OCI-M1 (cell line): ENCODE data around the gene C1R.

Experiments
- DNase-seq: peaks from one replicate; lab custom pipeline; 2025; lab: John Stamatoyannopoulos, UW

Gene C1R

DNA sequence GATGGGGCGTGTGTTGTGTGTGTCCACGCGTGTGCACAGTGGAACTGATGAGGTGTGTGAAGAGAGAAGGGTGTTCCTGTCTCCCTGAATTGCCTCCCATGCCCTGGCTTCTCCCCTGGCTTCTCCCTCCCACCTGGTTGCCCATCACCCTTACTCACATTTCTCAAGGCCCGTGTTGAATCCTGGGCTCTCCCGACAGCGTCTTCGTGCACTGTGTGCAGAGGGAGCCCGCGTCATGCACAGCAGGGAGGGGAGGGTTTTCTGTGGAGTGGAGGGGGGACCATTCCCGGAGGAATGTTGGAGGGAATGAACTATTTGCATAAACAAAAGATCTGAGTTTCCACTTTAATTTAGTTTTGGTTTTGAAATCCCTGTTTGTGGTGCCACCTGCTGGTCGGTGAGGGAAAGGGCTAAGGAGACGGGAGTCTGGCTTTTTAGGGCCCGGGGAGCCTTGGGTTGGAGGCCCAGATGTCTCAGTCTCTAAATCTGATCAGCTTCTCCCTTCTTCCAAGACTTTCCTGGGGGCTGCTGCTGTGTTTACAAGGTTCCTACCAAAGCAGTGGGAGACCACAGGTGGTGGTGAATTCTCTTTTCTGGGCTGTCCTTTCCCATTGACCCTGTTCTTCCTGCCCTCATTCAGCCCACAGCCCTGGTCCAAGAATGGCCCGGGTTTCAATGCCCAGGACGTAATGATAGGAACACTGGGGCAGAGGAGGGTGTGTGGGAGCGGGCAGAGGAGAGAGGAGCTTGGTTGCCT is at the start of gene C1R:
C1R (minus strand) TSS at position 217 of the 757 bp plus-strand sequence; CDS start at position 160, 57 bp downstream.
- DNase-seq = peak; percentile 75

DNA sequence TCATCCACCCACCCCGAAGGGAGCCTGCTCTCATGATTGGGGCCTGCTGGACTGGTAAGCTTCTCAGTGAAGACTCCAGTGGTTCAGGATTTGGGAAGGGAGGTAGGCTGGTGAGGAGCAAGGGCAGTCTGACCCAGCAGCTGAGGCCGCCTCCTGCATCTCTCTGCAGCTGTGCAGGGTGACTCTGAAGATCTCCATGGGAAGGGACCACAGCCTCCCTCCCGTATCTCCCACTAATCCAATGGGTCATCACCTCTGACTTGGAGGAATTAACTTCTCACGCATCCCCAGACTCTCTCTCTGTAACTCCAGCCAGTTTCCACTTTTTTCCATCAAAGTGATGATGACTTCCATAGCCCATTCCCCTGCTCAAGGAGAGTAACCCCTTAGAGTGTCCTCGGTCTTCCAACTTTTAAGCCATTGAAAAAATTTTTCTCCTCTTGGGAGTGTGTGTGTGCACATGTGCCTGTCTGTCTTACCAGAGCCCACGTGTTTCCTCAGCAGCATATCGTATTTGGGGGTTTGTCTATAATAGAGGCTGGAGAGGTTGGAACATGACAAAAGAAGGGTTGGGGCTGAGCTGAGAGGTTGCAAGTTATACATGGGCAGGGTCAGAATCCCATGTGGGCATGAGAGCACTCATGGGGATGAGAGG is 49.2 kb upstream of the C1R start:
- no peak for DNase-seq

DNA sequence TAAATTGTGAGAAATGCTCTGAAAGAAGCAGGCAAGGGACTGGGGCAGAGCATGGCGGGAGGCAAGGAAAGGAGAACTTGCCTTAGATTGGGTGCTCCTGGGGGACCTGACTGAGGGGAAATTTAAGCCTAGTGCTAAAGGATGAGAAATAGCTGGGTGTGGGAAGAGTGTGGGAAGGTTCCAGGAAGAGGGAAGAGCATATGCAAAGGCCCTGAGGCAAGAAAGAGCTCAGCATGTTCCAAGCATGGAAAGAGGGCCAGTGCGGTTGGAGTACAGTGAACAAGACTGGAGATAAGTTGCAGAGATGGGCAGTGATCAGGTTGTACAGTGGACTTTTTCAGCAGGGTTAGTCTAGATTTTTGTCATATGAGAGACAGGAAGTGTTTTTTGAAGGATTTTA is 47.0 kb upstream of the C1R start:
- no peak for DNase-seq

DNA sequence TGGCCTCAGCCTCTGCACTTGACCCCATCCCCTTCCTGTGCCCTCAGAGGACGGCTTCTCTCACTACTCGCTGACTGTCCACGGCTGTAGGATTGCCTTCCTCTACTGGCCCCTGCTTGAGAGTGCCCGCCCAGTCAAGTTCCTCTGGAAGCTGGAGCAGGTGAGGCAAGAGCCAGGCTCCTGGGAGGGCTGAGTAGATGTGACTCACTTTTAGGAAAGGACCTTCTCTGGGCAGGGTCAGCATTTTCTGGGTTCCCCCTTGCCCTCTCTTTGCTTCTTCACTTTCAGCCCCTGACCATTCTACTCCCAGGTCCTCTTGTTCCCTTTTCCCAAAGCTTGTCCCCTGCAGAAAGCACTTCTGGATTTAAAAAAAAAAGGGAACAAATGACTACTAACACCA is 45.7 kb upstream of the C1R start:
- no peak for DNase-seq

DNA sequence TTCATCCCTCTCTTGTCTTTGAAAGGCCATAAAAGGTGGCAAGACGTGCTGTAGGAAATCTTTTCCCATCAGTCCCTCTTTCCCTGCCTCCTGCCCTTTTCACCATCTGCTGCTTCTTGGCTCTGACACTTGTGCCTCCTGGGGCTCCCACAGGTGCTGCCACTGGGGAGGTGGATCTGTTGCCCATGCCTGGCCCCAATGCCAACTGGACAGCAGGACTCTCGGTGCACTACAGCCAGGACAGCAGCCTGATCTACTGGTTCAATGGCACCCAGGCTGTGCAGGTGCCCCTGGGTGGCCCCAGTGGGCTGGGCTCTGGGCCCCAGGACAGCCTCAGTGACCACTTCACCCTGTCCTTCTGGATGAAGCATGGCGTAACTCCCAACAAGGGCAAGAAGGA is 44.4 kb upstream of the C1R start:
- no peak for DNase-seq

DNA sequence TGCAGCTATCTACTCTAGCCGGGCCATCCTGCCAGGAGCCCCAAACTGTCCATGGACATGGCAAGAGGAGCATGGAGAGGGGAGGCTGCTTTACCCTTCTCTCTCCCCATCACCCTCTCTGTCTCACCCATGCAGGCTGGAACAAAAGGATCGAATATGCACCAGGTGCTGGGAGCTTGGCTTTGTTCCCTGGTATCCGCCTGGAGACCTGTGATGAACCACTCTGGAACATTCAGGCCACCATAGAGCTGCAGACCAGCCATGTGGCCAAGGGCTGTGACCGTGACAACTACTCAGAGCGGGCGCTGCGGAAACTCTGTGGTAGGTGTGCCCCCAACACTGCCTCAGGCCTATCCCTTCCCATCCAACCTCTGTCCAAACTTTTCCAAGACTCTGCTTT is 43.8 kb upstream of the C1R start:
- DNase-seq = no peak

DNA sequence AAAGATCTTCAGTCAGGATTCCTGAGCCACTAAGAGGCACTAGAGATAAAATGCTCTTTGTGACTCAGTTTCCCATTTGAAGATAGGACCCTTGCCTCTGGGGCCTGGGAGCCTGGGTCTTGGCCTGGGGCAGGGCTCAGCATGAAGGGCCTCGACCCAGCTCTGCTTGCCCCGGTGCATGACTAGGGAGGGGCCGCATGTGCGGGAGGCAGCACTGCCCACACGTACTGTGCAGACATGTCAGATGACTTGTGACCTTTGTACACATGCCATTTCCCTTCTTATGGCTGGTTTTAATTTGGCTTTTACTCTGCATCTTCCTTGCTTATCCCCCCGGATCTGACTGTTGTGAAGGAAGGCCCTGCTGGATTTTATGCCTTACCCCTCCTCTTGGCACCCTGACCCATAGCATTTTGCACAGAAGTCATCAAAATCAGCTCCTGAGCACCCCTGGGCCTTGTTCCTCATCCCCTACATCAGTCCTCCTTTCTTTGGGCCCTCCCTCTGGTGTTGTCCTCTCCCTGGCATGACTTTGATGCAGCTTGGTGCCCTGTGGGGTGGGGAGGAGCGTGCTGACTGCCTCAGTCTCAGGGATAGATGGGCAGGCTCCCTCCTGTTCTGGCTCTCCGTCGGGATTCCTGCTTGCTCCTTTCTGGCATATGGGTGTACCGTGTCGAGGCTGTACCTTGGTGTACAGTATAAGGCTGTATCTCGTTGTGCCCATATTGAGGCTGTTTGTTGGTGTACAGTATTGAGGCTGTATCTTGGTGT is 42.3 kb upstream of the C1R start:
- DNase-seq = no peak

DNA sequence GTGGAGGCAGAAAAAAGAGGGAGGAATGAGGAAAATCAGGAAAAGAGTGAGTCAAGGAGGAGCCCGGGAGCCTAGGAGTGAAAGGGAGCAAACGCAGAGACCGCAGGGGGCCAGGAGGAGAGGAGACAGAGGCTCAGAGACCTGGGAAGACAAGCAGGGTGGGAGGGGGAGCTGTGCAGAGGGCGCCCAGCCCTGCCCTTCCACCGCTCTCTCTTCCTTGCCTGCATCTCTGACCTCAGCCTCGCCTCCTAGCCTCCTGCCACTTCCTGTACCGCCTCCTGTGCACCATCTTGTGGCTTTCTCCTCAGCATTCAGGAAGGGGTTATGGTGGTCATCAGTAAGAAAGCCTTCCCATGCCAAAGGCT is 39.2 kb upstream of the C1R start:
- peak; percentile 17 for DNase-seq

DNA sequence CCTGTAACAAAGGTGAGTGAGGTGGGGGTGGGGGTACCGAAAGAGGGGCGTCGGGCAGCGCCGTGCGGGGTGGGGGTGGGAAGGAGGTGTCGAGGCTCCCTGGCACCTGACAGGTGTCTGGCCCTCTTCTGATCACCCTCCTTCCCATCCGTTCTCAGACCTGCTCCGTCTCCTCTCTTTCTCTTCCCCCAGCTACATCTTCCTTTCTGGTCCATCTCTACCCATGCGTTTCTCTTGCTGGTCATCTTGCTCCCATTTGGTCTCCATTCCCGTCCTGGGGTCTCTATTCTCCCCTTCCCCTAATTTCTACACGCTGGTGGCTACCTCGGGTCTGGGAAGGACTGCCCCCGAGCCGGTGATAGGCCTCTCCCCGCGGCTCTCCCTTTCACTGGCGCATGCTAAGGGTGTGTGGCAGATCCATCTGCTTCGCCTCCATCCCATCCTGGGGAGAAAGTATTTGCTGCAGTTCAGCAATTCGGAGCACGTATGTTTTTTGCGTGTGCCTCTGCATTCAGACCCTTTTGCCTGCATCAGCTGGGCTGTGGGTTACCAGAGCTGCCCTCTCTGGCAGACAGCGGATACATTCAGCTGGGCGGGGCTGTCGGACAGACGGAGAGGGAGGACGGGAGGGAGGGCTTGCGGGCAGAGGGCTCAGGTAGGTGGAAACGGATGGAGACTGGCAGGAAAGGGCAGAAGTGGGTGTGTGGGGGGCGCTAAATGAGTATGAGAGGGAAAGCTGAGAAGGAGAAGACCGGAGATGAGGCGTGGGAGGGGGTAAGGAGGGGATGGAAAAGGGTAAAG is 38.7 kb upstream of the C1R start:
- peak; percentile 61 for DNase-seq

DNA sequence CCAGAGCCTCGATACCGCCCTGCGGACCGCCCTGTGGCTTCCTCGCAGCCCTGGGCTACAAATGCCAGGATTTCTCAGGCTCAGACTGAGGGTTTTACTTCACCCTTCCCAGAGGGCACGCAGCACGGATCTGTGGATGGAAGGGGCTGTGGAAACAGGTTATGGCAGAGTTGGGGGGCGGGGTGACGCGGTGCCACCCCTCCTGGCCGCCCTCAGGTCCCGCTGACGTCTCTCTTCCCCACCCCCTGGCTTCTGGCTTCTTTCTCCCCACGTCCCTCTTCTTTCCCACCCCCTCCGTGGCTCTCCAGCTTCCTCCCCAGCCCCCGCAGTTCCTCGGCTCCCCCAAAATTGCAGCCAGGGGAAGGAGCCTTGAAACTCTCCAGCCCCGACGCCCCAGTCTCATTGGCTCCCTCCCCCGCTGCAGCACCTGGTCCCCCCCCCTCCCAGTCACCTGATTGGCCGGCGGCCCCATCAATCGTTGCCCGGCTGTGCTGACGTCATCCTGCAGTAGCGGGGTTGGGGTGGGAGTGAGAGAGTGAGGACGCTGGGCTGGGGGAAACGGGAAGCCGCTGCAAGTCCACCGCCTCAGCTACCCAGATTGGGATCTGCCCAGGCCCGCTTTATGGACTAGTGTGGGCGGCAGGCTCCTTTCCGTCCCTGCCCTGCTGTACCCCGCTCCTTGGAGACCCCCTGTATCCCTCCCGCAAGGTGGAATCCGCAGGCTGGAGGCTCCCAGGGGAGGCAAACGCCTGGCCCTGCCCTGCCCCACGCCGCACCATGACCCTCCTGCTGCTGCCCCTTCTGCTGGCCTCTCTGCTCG is 37.8 kb upstream of the C1R start, which contains the start of gene CLSTN3:
CLSTN3 (plus strand) TSS at position 500 of the 820 bp plus-strand sequence; CDS start at position 778, 278 bp downstream.
- DNase-seq = peak; percentile 86

DNA sequence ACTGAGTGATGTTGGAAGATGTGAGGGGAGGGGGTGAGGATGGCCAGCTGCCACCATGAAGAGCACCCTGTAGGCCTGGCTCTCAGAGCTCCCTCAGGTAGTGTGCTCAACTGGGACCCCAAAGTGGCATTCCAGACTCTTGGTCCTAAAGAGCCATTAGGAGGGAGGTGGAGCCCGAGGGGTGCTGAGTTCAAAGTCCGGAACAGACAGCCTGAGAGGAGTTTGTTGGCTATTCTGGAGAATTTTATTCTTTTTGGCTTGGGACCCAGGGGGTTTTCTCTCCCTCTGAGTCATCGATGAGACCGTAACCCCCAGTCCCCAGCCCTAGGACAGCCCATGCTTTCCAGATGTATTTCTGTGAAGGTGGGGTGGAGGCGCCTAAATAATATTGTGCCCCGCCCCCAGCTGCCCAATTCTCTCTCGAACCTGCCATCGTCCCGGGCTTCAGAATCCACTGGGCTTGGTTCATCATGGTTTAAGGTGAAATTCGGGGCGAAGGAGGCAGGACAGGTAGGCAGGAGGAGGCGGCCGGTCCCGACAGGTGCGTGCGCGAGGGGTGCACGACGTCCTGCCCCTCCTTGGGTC is 37.1 kb upstream of the C1R start:
- DNase-seq = no peak

DNA sequence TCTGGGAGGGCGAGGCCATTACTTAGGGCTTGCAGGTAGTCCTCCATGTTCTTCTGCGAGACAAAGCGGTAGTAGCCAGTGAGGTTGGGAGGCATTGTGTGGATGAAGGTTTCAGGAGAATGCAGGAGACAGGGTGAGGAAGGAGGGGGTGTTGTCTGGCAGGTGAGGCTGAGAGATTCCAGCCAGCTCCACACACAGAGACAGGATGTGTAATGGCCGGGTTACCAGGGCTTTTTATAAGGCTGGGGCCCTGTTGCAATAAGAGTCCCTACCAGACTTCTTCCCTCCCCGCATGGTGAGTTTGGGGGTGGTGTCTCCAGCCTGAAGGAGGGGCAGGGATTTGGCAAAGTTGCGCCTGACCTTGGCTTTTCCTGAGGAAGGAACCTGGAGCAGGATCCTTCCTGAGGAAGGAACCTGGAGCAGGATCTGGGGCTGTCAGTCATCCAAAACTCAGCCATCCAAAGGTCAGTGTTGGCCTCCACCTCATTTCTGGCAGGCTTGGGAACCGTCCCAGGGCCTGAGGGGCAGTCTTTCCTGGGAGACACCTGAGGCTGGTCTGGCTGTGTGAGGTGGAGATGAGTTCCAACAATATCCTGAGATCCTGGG is 36.5 kb upstream of the C1R start, which contains the start of gene RBP5:
RBP5 (minus strand) TSS at position 209 of the 606 bp plus-strand sequence; CDS start at position 95, 114 bp downstream.
- DNase-seq = no peak

DNA sequence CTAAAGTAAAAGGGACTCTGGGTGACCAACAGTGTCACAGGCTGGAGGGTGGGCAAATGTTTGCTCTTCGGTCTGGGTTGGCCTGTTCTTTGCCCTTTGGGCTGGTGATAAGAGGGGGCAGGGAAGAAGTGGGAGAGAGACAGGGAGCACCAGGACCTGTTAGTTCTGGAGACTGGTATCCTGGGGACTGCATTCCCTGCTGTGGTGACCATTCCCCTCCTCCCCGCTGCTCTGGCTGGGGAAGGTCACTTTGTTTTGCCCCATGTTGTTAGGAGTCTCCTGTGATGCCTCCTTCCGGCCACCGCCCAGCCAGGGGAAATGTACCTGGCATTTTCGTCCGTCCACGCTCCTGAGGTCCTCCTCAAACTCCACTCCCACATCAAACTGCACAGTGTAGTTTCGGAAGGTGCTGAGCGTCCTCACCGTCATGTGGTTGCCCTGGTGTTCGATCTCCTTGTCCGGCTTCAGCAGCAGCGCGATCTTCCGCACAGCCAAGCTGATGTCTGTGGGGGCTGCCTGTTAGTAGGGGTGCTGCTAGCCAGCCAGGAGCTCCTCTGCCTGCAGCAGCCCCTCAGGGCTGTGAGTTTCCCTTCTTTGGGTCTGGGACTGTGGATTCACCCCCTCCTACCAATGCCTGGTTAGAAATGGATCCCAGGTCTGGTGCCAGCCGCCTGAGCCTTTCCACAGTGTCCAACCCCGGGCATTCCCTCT is 35.8 kb upstream of the C1R start:
- DNase-seq = no peak

DNA sequence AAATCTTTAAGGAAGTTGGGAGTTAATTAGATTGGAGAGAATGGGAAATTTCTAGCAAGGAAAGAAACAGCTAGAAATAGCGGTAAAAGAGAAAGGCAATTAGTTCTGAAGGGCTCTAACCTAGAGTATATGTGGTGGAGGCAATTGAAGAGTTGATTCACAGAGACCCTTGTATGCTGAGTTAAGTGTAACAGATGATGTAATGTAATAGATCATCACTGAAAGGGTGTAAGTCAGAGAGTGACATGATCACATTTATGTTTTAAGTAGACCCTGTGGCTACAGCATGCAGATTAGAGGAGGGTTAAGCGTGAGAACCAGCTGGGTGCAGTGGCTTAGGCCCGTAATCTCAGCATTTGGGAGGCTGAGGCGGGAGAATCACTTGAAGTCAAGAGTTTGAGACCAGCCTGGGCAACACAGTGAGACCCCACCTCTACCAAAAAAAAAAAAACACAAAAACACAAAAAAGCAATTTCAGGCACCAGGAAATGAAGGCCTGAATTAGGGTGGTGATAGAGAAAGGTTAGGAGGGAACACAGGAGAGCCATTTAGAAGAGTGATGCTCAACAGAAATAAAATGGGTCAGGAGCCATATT is 33.5 kb upstream of the C1R start:
- no peak for DNase-seq

DNA sequence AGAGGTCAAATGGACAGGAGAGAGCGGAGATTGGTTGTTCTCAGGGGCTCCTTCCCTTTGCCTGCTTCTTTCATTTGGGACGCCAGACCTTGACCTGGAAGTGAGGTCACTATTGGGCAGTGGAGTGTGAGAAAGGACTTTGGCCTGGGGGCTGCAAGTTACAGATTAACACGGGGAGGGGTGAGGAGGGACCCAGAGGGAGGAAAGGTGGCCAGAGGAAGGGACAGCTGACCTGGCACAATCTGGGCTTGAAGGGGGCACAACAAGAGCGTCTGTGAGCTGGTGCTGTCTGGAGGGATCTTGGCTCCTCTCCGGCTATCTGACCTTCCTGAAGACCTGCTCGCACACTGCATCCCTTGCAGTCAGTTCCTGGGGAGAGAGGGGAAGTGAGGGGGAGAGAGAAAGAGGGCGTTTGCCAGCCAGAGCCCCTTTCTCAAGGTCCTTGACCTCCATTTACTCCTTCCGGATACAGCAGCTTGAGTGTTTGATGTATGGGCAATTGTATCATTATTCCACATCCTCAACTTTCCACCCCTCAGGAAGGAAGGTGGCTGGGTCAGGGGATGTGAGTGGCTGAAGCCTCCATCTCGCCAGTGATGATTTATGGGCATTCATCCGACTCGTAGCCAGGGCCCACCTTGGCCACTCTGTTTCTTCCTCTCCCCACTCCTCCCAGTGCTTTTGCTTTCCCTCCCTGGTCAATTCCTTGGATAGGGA is 31.7 kb upstream of the C1R start:
- DNase-seq = no peak

DNA sequence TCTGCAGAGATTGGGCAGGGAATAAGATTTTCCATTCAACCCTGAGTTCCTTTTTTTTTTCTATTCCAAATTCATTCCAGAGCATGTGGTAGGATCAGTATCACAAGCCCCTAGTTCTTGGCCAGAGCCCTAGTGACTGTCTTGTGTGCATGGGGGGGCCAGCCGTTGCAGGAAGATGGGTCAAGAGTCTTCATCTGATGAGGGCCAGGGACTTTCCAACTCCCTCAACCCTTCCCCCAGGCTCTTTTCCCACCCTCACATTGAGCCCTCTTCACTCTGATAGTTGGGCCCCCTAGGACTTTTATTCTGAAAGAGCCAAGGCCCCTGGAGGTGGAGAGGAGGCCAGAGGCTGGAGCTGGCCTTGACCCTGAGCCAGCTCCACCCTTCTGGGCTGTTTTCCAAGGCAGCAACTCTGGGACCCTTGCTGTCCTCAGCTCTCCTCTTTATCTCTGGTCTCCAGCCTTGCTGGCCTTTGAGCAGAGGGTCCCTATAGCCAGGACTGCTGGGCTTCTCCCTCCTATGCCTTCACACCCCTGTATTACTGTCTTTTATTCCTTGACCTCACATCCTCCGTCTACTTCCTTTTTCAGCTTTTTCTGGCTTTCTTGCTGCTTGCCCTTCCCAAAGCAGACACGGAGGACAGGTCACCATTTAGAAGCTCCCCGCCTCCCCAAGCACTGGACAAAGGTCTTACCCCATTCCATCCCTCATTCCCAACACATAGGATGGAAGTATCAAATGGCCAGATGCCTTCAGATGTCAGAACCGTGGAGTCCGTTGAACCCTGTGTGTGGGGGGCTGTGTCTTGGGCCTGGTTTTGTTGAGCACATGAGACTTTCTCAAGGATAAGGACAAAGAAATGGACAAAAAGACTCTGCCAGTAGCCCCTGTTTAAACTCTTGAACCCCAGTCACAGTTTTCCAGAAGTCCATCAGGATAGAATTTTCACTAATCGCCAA is 30.8 kb upstream of the C1R start:
- peak; percentile 81 for DNase-seq

DNA sequence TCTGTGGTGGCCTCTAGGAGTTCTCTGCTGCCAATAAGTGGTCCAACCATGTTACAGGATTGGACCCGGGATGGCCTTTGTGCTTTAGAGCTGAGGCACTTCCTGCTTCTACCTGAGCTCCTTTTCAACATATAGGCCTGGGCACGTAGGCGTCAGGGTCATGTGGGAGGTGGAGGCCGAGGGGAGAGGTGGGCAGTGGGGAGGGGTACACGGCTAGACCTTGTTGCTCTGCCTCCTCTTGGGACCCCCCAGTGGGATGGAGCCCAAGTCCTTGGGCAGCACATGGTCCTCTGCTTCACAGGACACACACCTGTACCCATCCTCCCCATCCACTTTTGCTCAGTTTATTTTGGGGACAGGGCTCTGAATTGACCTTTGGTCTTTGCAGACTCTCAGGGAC is 29.1 kb upstream of the C1R start:
- DNase-seq = no peak
